GM19025 (cell line): ENCODE measurements around the gene WDR26.
A peak's percentile ranks its signal among the peaks of the same experiment; 100 is the strongest.
"Not testable (repeated sequence)": the region's sequence is repeated elsewhere in the genome, so short reads cannot be mapped to it uniquely, and the experiment has no call there.

ENCODE experiments used
- ATAC-seq: cut with Tn5 transposase; IDR thresholded peaks from one replicate; pipeline ENCODE4 v1.9.1; 2021; ENCODE audit warnings: mild to moderate bottlenecking, low read depth, moderate library complexity; ENCODE audit not compliant: unreplicated experiment

The WDR26 gene

GRCh38 chr1:224434691-224435317 lies at the start of gene WDR26:
Gene WDR26 (minus strand): TSS chr1:224434797.
- ATAC-seq = peak; percentile 87

DNA sequence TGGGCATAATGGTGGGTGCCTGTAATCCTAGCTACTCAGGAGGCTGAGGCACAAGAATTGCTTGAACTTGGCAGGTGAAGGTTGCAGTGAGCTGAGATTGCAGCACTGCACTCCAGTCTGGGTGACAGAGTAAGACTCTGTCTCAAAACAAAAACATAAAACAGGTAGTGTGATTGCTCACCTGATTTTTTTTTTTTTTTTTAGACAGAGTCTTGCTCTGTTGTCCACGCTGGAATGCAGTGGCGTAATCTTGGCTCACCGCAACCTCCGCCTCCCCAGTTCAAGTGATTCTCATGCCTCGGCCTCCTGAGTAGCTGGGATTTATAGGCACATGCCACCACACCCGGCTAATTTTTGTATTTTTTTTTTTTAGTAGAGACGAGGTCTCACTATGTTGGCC lies 48.6 kb upstream of the WDR26 start:
- ATAC-seq = not testable (repeated sequence)

DNA sequence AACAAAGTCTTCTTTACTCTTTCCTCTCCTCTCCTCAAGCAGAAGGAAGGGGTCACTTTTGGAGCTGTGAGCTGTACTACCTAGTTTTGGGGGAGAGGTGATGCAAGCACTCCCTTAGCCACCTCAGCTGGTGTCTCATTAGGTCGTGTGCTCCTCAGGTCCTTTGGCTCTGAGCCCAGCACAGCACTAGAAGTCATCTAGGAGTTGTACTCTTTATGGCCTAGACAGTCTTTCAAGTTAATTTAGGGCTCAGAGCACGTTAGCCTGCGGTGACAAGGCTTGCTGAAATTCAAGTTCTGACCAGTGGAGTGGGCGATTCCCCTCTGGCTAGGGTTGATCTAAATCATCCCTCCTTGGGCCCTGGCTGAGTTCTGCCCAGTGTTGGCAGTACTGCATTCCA lies 48.0 kb upstream of the WDR26 start:
- no peak for ATAC-seq

DNA sequence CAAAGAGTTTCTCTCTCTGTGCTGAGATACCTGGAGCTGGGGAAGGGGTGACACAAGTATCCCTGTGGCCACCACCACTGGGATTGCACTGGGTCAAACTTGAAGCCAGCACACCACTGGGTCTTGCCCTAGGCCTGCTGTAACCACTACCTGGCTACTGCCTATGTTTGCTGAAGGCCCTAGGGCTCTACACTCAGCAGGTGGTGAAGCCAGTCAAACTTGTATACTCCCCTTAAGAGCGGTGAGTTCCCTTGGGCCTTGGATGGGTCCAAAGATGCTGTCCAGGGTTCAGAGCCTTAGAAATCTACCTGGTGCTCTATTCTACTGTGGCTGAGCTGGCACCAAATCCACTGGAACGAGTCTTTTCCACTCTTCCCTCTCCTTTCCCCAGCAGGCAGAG lies 47.0 kb upstream of the WDR26 start:
- no peak for ATAC-seq

GRCh38 chr1:224480888-224481459 lies 46.4 kb upstream of the WDR26 start:
- not testable (repeated sequence) for ATAC-seq

DNA sequence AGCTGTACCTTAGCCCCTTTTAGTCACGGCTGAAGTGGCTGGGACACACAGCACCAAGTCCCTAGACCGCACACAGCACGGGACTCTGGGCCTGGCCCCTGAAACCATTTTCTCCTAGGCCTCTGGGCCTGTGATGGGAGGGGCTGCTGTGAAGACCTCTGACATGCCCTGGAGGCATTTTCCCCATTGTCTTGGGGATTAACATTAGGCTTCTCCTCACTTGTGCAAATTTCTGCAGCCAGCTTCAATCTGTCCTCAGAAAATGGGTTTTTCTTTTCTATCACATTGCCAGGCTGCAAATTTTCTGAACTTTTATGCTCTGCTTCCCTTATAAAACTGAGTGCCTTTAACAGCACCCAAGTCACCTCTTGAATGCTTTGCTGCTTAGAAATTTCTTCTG lies 45.6 kb upstream of the WDR26 start:
- ATAC-seq = not testable (repeated sequence)

GRCh38 chr1:224472806-224473205 lies 38.2 kb upstream of the WDR26 start:
- no peak for ATAC-seq

- ATAC-seq = no peak
Observed at GRCh38 chr1:224466154-224466553, 31.6 kb upstream of the WDR26 start.

GRCh38 chr1:224459966-224460365 lies 25.4 kb upstream of the WDR26 start:
- ATAC-seq = no peak

DNA sequence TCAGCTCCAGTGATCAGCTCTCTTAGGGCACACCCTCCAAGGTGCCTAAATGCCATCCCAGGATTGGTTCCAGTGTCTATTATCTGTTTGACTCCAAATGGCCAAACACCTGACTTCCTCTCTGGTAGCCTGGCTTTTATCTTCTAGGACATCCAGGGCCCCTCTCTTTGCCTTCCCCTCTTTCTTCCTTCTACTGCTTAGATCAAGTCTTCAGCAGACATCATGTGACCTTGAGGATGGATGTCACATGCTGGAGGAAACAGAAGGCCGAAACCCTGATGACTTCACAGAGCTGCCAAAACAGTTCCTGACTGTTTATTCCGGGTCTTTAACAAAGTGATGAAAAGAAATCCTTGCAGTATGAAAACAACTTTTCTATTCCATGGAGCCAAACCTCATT lies 24.4 kb upstream of the WDR26 start:
- ATAC-seq = no peak

GRCh38 chr1:224458296-224458695 lies 23.7 kb upstream of the WDR26 start:
- ATAC-seq = no peak

DNA sequence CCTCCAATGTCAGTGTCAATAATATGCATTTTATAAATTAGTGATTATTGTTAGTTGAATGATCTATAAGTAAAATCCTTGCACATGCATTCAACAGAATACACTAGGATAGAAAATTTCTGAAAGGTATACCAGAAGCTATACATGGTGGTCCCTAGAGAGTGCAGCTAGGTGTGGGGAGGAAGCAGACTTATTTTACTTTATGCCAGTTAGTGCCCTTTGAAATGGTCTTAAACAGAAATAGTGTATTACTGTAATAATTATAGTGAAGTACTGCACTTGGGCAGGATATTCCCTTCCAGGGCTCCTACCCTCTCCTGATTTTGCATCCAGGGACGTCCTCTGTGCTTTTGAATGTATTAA lies 23.2 kb upstream of the WDR26 start:
- no peak for ATAC-seq

DNA sequence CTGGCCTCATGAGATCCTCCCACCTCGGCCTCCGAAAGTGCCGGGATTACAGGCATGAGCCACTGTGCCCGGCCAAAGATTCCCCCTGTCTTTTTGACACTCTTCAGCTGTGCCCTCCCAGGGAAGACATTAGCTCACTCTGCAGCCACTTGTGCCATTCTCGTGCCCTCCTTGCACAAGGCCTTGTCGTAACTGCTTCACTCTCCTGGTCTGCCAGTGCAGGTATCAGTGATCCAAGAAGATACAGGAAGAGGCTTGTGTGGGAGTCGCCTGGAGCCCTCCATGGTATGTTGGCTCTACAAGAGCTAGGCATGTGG lies 22.0 kb upstream of the WDR26 start:
- no peak for ATAC-seq

DNA sequence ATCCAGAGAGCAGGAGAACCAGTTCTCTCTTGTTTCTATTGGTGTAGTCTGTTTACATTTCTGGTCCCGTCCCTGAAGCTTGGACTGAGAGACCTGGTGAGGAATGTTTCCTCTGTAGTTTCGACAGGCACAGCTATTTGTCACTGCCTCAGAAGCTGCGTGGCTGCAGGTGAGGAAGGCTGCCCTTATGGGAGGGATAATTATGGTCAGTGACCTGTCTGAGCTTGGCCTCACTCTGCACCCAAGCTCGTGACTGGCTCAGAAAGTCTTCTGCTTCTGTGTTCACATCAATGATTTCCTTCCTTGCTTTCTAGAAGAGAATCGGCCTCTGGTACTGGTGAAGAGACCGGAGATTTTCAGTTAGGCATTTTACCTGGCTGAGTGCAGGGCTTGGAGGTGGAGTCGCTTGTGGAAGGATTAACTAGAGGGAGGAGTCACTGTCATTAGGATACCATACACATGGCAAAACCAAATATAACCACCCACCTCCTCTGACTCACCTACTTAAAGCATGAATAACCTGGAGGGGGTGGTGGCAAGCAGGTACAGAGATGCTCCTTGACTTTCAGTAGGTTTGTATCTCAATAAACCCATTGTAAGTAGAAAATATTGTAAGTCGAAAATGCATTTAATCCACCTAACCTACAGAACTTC lies 19.9 kb upstream of the WDR26 start:
- no peak for ATAC-seq

DNA sequence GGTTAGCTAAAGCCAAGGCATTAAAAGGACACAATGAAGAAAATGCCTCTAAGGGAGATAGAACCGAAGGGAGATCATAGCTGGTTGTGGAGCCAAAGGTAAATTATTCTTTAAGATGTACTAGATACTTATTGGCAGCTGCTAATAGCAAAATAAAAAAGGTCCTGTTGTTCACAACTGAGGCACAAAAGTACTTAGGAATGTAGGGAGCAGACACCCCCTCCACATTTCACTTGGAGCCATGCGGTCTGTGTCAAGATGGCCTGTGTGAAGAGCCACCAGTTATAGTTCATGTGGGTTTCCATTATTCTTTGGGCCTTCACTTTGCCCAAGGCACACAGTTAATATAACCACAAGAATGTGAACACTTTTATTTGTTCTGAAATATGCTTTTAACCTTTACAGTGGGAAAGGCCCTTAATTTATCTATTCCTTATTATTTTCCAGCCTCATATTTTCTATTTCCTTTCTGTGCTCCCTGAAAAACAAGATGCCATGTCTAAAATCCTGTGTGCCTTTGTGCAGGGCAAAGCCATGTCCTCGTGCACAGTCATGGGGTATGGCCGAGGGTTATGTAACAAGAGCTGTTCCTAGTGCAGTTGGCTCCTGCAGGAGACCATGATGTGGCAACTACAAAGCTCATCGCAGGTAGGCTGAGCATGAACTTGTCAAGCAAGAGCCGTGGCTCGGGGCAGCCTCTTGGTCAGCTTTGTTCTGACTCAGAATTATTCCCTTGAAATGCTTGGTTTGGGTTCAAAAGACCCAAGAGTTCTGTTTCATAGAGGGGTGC lies 16.2 kb upstream of the WDR26 start:
- ATAC-seq = no peak

GRCh38 chr1:224450159-224450558 lies 15.6 kb upstream of the WDR26 start:
- no peak for ATAC-seq

GRCh38 chr1:224448453-224449017 lies 13.9 kb upstream of the WDR26 start:
- no peak for ATAC-seq

DNA sequence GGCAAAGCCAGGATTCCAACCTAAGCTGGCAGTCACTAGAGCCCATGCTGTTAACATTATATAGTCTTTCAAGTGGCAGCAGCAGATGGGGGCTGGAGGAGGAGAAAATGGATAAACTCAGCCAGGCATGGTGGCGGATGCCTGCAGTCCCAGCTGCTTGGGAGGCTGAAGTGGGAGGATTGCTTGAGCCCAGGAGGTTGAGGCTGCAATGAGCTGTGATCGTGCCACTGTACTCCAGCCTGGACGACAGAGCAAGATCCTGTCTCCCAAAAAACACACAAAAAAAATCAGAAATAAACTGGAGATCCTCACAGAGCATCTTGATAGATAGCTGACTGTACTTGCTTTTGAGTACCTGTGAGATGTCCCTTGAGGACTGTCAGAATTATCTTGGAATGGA lies 13.4 kb upstream of the WDR26 start:
- ATAC-seq = no peak

GRCh38 chr1:224447251-224447650 lies 12.7 kb upstream of the WDR26 start:
- ATAC-seq = no peak

DNA sequence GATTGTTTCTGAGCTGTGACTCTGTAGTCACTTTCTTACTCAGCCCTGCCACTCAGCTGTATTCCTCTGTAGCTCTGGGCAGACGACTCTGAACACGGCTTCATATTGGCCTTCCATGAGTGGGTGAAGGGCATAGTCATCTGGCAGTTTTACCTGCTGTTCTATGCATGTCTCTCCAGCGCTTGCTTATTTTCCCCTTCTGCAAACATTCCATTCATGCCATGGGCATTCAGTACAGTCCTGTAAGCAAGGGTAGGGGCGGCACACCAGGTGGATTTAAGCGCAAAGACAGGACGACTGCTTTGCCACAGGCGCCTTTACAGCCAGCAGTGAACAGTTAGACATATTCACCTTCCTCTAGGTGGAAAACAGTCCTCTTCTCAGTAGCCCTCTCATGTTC lies 4.4 kb upstream of the WDR26 start:
- no peak for ATAC-seq

DNA sequence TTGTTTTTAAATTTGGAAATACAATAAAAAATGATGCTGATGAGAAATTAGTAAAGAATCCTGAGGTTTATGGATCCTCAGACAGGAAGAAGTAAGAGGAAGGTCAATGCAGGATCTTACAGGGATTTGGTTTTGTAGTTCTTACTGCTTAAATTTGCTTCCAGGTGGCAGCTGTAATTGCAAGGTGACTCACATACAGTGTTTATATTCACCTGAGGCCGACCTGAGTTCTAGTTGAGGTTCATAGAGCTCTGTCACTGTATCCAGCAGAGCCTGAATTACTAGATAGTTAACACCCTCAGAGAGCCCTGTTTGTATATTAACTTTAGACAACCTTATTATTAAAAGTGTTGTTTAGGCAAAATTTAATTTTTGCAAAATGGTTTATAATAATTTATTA lies 1.4 kb upstream of the WDR26 start:
- no peak for ATAC-seq
